ENCODE data around the gene CNPY4.

Gene CNPY4

GRCh38 chr7:100119072-100119969, at the start of gene CNPY4, which contains the start of gene TAF6:
TSS of gene CNPY4 (plus strand) at chr7:100119634. CDS start at chr7:100119745, 111 bp downstream.
TSS of gene TAF6 (minus strand) at chr7:100119358. CDS start at chr7:100114209, 5,149 bp downstream.
- peak; percentile 94 to 96 for DNase-seq

DNA sequence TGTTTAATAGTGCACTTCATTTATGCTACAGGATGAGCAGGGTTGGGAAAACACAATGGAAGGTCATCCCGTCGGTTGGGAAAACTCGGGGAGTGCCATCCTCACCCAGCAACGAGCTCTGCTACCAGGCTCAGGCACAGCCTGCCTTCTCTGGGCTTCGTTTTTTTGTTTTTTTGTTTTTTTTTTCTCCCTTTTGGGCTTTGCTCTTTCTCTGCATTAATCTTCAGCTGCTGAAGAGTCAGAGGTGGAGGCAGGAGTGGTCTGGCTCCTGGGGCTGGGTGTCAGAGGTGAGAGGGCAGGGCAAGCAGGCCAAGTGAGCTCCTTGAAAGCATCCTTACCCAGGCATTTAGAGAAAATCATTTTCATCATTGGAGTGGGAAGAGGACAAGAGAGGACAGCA, 49.4 kb upstream of the CNPY4 start:
- no peak for DNase-seq

GRCh38 chr7:100071018-100071723, 48.3 kb upstream of the CNPY4 start:
- no peak for DNase-seq

DNA sequence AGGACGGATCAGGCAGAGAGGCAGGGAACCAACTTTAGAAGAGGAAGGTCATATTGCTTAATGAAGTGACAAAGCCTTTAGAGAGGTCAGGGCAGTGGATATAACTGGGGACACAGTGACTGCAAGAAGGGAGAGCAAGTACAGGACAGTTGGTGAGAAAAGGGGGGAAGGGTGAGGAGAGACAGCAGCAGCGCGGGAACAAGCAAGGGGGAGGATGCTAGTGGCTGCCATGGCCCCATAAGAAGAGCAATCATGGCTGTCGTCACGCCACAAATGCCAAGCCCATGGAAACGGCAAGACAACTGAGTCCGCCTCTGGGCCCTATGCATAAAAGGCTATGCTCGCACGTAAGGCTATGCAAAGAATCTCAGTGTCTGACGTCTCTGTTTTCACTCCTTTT, 47.0 kb upstream of the CNPY4 start:
- DNase-seq: no peak

DNA sequence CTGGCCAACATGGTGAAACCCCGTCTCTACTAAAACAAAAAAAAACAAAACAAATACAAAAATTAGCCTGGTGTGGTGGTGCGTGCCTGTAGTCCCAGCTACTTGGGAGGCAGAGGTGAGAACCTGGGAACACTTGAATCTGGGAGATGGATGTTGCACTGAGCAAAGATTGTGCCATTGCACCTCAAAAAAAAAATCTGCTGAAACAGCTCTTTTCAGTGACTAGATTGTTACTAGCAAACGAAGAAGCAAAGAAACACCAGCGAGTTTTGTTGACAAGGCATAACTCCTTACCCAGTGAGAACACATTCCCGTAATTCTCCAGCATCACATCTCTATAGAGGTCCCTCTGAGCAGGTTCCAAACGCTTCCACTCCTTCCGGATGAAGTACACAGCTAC, 44.6 kb upstream of the CNPY4 start:
- DNase-seq: no peak

- DNase-seq: no peak
Measured at GRCh38 chr7:100075418-100075817, 44.0 kb upstream of the CNPY4 start.

GRCh38 chr7:100077205-100077604, 42.2 kb upstream of the CNPY4 start:
- no peak for DNase-seq

GRCh38 chr7:100079024-100079560, 40.3 kb upstream of the CNPY4 start:
- no peak for DNase-seq

DNA sequence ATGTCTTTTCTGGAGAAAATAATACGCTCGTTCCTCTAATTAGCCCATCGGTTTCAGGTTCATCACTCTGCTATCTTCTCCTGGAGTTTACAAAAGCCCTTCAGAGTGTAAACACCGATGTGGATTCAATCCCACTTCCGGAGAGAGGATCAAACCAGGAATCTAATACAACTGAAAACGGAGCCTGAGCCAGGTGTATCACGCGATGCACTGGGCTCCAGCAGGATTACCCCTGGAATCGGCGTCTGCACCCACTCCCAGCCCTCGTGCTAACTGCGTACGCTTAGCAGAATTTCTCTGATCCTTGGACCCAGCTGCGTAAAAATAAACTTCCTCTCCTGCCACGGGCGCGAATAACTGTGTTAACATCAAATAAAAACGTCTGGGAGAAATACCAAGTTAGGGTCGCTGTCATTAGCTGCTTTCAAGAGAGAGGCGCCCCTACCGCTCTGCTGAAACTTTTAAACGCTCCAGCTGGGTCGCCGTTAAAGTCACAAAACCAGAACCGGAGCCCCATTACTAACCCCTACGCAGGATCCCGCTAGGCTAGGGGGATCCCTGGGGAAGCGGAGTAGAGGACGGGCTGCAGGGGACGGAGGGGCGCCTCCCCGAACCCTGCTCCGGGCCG, 38.4 kb upstream of the CNPY4 start:
- peak in 1 of 2 donors; percentile 3 for DNase-seq

GRCh38 chr7:100081535-100082102, 37.8 kb upstream of the CNPY4 start, which contains the start of gene ZNF3:
TSS of gene ZNF3 (minus strand) at chr7:100081723. CDS start at chr7:100077357, 4,366 bp downstream.
- DNase-seq: peak; percentile 98 to 99

- DNase-seq: no peak
Measured at GRCh38 chr7:100082978-100083377, 36.5 kb upstream of the CNPY4 start.

GRCh38 chr7:100085515-100085914, 33.9 kb upstream of the CNPY4 start:
- no peak for DNase-seq

DNA sequence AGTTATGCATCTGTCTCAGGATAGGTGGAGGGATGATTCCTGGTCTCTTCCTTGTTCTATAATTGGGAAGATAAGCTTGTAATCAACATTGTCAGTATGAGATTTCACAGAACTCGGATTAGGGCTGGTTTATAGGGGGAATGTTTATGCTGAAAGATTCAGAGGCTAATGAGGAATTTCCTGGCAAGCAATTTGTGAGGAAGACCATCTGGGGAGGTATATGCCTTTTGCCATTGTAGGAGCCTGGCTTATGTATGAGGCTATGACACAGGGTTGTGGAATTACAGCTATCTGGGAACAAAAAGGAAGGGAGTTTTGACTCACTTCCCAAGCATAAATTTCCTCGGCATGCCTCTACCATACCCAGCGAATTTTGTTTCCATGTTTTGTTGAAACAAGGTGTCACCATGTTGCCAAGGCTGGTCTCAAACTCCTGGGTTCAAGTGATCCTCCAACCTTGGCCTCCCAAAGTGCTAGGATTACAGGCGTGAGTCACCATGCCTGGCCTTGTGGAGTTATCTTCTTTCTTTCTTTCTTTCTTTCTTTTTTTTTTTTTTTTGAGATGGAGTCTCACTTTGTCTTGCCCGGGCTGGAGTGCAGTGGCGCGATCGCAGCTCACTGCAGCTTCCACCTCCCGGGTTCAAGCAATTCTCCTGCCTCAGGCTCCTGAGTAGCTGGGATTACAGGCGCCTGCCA, 32.2 kb upstream of the CNPY4 start:
- DNase-seq: no peak

- DNase-seq: no peak
Measured at GRCh38 chr7:100088095-100088620, 31.3 kb upstream of the CNPY4 start.

GRCh38 chr7:100088621-100089457, 30.6 kb upstream of the CNPY4 start, which contains the start of gene COPS6:
TSS of gene COPS6 (plus strand) at chr7:100088969. CDS start at chr7:100088991, 22 bp downstream.
- DNase-seq: peak; percentile 75 to 90

- no peak for DNase-seq
Measured at GRCh38 chr7:100089458-100090196, 29.8 kb upstream of the CNPY4 start.

GRCh38 chr7:100090527-100091410, 28.7 kb upstream of the CNPY4 start:
- no peak for DNase-seq

- DNase-seq: no peak
Measured at GRCh38 chr7:100091411-100092181, 27.8 kb upstream of the CNPY4 start.

Measured in CD4-positive, alpha-beta T cell treated with Interferon alpha-2 for 1 hour (primary cell).